GM18505 (cell line): ENCODE measurements around the gene POLG.
"Not testable (repeated sequence)": the region's sequence is repeated elsewhere in the genome, so short reads cannot be mapped to it uniquely, and the experiment has no call there.

Source experiments
- ATAC-seq: cut with Tn5 transposase; IDR thresholded peaks from one replicate; pipeline ENCODE4 v1.9.1; 2021; ENCODE audit not compliant: unreplicated experiment
- POLR2A ChIP-seq: IDR thresholded peaks from 4 replicates; pipeline ENCODE4 v1.6.1; 2011; ENCODE audit warnings: borderline replicate concordance; ENCODE audit not compliant: insufficient read depth, insufficient read length; ENCODE audit errors: extremely low read depth

The POLG gene

GRCh38 chr15:89317186-89317720 lies 17.4 kb downstream of the POLG start:
- no peak for ATAC-seq
- TF ChIP-seq POLR2A, result no peak

DNA sequence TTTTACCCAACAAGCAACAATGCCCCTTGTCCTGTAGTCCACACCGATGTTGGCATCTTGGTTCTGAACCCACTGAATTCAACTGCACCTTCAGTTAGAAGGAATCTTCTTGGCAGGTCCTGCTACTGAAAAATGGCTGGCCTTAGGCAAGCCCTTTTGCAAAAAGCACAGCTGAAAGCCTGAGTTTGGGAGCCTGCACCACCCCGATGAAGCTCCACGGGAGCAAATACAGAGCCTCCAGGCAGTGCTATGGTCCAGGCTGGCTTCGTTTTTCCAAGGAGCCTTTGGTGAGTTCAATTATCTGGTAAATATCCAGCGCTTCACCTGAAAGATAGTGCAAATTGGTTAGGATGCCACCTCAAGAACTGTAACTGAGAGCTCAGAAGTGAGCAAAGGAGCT lies 18.1 kb downstream of the POLG start:
- no peak for ATAC-seq

DNA sequence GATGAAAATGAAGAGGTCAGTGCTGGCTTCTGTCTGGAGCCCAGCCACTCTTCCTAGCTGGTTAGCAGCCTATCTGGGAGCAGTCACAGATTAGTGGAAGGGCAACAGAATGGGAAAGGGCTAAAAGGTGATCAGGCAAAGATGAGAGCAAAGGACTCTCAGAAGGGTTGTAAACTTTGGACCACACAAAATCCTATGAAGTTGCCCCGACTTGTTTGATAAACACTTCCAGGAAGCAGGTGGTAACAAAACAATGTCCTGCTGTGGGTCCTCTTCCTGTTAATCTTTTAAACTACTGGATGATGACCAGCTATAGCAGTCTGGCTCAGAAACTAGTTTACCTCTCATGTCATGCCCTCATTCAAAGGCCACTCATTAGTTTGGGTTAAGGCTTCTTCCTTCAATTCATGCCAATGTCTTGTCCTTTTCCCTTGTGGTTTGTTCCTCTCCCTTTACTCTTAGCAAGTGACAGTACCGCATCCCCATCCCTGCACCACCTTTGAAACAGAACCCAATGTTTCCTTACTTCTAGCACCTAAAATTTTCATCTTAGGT lies 19.2 kb downstream of the POLG start:
- ATAC-seq, result no peak
- no peak for TF ChIP-seq POLR2A

More for the DNA sequence above, 18.1 kb downstream of the POLG start:
- no peak for TF ChIP-seq POLR2A

DNA sequence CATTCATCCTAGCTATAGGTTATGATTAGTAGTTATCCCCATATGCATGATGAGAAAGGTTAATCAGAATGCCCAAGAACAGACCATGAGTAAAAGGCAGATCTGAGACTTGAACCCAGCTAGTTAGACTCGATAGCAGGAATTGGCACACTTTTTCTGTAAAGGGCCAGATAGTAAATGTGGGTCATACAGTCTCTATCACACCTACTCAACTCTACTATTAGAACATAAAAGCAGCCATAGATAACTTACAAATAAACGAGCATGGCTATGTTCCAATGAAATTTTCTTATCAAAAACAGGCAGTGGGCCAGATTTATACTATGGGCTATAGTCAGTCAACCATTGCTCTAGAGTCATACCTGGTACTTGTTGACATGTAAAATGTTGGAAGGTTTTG lies 24.6 kb downstream of the POLG start:
- no peak for TF ChIP-seq POLR2A

GRCh38 chr15:89308236-89308635 lies 26.4 kb downstream of the POLG start:
- no peak for TF ChIP-seq POLR2A

More for the DNA sequence above, 24.6 kb downstream of the POLG start:
- no peak for ATAC-seq

DNA sequence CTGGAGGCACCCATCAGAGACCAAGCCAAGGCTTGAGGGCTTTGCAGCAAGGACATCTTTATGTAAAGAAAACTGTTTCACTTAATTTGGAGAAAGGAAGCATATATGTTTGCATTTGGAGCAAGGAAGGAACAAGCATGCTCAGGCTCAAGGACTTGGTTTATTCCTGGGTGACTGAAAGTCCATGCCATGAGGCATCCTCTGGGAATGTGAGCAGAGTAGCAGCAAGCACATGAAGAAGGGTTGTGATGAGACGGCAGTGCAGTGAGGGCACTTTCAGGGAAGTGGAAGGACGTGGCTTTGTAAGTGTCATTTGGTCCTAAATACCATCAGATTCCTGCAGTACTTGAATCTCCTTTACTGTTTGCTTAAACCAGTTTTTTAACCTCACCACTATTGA lies 26.8 kb downstream of the POLG start:
- TF ChIP-seq POLR2A, result no peak
- ATAC-seq, result no peak

More at GRCh38 chr15:89308236-89308635, 26.4 kb downstream of the POLG start:
- no peak for ATAC-seq

- TF ChIP-seq POLR2A, result no peak
These were observed 27.5 kb downstream of the POLG start for GRCh38 chr15:89307046-89307587.

GRCh38 chr15:89305395-89305794 lies 29.2 kb downstream of the POLG start:
- TF ChIP-seq POLR2A, result no peak
- no peak for ATAC-seq

More at GRCh38 chr15:89307046-89307587, 27.5 kb downstream of the POLG start:
- ATAC-seq, result no peak

DNA sequence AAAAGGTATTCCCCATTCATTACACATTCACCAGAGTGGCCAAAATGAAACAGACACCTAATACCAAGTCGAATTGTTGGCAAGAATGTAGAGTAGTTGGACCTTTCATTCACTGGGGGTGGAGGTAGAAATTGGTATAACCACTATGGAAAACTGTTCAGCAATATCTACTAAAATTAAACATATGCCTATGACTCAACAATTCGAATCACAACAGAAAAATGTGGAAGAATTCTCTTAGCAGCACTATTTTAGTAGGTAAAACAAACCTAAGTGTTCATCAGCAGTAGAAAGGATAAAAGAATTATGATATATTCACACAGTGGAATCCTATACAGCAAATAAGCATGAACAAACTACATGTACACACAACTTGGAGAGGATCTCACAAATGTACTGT lies 30.6 kb downstream of the POLG start:
- TF ChIP-seq POLR2A, result no peak
- ATAC-seq, result no peak

- no peak for ATAC-seq
- TF ChIP-seq POLR2A, result no peak
These were observed 33.1 kb downstream of the POLG start for GRCh38 chr15:89301304-89302089.

GRCh38 chr15:89299896-89300295 lies 34.7 kb downstream of the POLG start:
- ATAC-seq, result no peak
- TF ChIP-seq POLR2A, result no peak

GRCh38 chr15:89293012-89293411 lies 41.6 kb downstream of the POLG start:
- no peak for TF ChIP-seq POLR2A
- ATAC-seq, result no peak

DNA sequence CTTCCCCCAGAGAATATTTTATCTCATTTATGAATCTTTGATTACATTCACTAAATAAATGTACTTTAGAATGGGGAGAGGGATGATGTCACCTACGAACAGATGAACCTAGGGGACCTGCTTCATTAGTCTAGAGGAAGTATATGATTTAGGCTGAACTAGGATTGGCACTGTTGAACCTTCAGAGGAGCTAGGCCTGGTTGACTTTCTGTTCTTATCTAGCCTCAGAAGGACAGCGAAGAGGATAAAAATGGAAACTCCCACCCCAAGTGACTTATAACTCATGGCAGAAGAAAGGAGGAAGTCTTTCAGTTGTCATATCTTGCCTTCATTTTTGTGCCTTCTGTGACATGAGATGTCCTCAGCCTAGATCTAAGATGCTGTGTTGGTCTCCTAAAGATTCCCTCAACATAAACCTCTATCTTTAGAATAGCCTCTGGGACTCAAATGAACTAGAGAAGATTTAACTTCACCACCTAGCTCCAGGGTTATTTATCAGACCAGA lies 42.6 kb downstream of the POLG start:
- ATAC-seq, result no peak
- TF ChIP-seq POLR2A, result no peak

DNA sequence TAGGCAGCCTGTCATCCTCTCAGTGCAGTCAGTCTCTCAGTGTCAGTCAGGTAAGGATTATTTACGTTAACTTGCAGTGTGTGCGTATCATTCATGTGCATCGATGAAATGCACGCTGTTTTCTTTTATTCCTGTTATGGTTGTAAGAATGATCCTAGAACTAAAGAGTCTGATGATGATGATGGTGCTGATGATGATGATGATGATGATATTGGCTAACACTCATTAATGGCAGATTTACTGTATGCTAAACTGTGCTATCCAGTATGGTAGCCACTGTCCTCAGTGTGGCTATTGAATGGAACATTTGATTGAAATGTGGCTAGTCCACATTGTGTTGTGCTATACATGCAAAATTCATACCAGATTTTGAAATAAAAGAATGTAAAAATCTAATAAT lies 51.4 kb downstream of the POLG start:
- no peak for TF ChIP-seq POLR2A
- ATAC-seq, result no peak

DNA sequence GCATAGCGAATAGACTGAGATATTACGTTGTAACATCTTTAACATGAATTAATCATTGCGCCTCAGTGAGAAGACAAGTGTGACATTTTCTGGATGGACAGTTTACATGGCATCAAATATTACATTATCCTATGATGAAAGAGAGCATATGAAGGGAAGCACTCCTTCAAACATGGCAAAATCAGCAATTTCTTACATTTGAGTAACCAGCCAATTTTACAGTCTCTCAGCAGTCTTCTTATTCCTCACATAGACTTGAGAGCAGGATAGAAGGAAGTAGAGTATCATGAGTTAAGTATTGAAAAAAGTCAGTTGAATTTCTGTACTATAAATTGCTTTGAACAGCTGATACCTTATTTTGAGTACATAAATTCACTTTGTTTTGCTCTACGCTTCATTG lies 52.0 kb downstream of the POLG start:
- TF ChIP-seq POLR2A, result no peak
- ATAC-seq, result no peak

DNA sequence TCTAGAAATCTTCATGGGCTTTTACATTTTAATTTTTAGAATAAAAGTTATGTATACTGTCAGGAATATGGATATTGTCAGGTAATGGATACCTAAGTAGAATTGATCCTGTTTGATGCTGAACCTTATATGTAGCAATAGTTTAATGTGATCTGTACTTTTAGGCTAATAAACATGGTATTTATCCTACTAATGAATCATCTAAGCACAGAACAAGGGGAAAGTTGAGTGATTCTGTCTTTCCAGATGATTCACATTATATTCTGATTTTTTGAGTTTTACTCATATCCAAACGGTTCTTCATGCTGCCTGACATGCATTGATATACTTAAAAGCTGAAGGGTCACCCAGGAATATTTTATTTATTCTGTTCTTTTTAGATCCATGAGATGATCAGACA lies 56.3 kb downstream of the POLG start:
- ATAC-seq, result no peak
- no peak for TF ChIP-seq POLR2A

DNA sequence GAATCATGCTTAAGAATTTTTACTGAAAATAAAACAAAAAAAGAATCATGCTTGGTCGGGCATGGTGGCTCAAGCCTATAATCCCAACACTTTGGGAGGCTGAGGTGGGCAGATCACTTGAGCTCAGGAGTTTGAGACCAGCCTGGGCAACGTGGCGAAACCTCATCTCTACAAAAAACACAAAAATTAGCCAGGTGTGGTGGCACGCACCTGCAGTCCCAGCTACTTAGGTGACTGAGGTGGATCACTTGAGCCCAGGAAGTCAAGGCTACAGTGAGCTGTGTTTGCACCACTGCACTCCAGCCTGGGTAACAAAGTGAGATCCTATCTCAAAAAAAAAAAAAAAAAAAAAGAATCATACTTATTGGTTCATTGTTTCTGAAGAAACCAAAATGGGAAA lies 57.3 kb downstream of the POLG start:
- not testable (repeated sequence) for ATAC-seq
